HG02642 (cell line): ENCODE data around the gene PPM1D.
"Not testable (repeated sequence)": the region's sequence is repeated elsewhere in the genome, so short reads cannot be mapped to it uniquely, and the experiment has no call there.

ENCODE experiments used
- ATAC-seq: cut with Tn5 transposase; IDR thresholded peaks from one replicate; pipeline ENCODE4 v1.9.1; 2021; ENCODE audit warnings: mild to moderate bottlenecking; ENCODE audit not compliant: unreplicated experiment, poor library complexity

PPM1D gene

GRCh38 chr17:60659156-60659555 is 59.2 kb downstream of the PPM1D start:
- no peak for ATAC-seq

- no peak for ATAC-seq
Measured at GRCh38 chr17:60661489-60661888, 61.5 kb downstream of the PPM1D start.

- ATAC-seq: no peak
Measured at GRCh38 chr17:60664022-60664421, 64.0 kb downstream of the PPM1D start.

- no peak for ATAC-seq
Measured at GRCh38 chr17:60665602-60666001, 65.6 kb downstream of the PPM1D start.

GRCh38 chr17:60668741-60669140 is 68.7 kb downstream of the PPM1D start:
- not testable (repeated sequence) for ATAC-seq

GRCh38 chr17:60671482-60671881 is 71.5 kb downstream of the PPM1D start:
- ATAC-seq: no peak

GRCh38 chr17:60674637-60675036 is 74.6 kb downstream of the PPM1D start:
- ATAC-seq: not testable (repeated sequence)

- no peak for ATAC-seq
Measured at GRCh38 chr17:60675997-60676396, 76.0 kb downstream of the PPM1D start.

- no peak for ATAC-seq
Measured at GRCh38 chr17:60676758-60677307, 76.8 kb downstream of the PPM1D start.

GRCh38 chr17:60677308-60678117 is 77.5 kb downstream of the PPM1D start, which contains the start of gene BCAS3:
TSS of gene BCAS3 (plus strand) at chr17:60677851.
- peak; percentile 97 for ATAC-seq

GRCh38 chr17:60678118-60678444 is 78.1 kb downstream of the PPM1D start:
- no peak for ATAC-seq

- no peak for ATAC-seq
Measured at GRCh38 chr17:60679287-60679686, 79.3 kb downstream of the PPM1D start.

- ATAC-seq: no peak
Measured at GRCh38 chr17:60680754-60681153, 80.8 kb downstream of the PPM1D start.

GRCh38 chr17:60685437-60685836 is 85.4 kb downstream of the PPM1D start:
- ATAC-seq: no peak

- ATAC-seq: no peak
Measured at GRCh38 chr17:60695960-60696359, 96.0 kb downstream of the PPM1D start.

- no peak for ATAC-seq
Measured at GRCh38 chr17:60699090-60699489, 99.1 kb downstream of the PPM1D start.

GRCh38 chr17:60704170-60704569 is 104.2 kb downstream of the PPM1D start:
- ATAC-seq: no peak

GRCh38 chr17:60712675-60713074 is 112.7 kb downstream of the PPM1D start:
- no peak for ATAC-seq

GRCh38 chr17:60713608-60714007 is 113.6 kb downstream of the PPM1D start:
- ATAC-seq: no peak
